Measurements from ENCODE around the gene MEIG1.
"Not testable (repeated sequence)": the region's sequence is repeated elsewhere in the genome, so short reads cannot be mapped to it uniquely, and the experiment has no call there.

Gene MEIG1

DNA sequence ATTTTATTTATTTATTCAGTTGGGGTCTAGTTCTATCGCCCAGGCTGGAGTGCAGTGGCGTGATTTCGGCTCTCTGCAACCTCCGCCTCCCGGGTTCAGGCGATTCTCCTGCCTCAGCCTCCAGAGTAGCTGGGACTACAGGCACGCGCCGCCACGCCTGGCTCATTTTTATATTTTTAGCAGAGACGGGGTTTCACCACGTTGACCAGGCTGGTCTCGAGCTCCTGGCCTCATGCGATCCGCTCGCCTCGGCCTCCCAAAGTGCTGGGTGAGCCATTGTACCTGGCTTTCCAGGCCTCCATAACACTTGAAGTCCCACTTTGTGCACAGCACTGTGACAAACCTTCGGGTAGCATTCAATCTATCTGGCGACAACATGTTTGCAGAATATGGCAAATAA, 4.3 kb upstream of the MEIG1 start:
- no peak for DNase-seq (ENCODE audit: low spot score)

DNA sequence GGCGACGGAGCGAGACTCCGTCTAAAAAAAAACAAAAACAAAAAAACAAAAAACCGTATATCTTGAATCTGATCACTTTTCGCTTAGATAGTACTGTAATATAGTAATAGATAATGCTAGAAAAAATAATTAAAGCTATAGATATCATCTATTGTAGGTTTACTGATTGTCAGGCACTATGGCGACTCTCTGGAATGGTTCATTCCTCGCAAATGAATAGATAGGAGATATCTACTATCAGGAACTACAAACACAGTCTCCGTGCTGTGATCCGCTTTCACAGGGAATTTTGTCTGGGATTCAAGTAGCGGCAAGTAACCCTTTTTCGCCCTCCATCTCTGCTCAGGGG, 342 bp upstream of the MEIG1 start:
- no peak for DNase-seq (ENCODE audit: low spot score)

- DNase-seq (ENCODE audit: low spot score): no peak
Observed at GRCh38 chr10:14967897-14968296, 8.7 kb downstream of the MEIG1 start.

DNA sequence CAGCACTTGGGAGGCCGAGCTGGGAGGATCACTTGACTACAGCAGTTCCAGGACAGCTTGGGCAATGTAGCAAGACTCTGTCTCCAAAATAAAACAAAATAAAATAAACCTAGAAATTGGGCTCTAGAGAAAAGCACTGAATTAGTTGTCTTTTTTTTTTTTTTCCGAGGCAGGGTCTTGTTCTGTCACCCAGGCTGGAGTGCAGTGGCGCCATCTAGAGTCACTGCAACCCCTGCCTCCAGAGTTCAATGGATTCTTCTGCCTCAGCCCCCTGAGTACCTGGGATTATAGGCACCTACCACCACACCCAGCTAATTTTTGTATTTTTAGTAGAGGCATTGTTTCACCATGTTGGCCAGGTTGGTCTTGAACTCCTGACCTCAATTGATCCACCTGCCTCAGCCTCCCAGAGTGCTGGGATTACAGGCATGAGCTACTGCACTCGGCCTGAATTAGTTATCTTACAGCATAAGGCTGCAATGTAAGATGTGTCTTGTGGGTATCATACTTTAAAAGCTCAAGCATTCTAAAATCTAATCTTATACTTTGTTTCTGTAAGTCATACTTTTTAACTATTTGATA, 12.8 kb downstream of the MEIG1 start:
- DNase-seq (ENCODE audit: low spot score): peak; percentile 70

DNA sequence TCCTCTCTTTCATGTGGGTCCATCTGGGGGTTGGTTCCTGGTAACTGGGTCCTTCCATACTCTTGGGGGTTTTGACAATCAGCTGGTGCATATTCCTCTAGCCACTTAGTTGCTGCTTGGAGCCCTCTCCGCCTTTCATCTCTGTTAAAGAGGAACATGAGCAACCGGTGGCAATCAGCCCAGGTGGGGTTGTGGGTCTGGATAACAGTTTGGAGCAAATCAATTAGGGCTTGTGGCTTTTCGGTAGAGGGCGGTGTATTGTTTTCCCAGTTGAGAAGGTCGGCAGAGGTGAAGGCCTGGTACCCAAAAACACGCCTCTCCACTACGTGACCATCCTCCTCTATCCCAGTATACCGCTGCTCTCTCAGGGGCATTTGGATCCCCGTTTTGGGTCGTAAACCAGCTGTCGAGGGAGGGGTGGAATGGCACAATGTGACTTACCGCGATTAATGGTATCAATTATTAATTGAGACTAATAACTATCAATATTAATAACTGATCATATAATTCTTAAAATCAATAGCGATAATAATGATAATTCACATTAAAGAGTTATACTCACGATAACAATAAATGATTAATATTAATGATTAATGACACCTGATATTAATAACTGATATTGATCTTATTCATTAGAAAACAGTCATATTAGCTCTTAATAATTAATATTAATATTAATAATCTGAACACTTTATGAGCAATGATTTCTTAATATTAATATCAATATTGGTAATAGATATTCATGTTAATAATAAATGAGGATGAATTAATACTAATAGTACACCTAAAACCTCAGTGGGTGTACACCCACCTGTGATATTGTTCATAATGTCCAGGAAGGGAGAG, 15.2 kb downstream of the MEIG1 start:
- DNase-seq (ENCODE audit: low spot score): not testable (repeated sequence)

- DNase-seq (ENCODE audit: low spot score): peak; percentile 26
Observed at GRCh38 chr10:14975672-14976273, 16.6 kb downstream of the MEIG1 start.

GRCh38 chr10:14982744-14983143, 23.6 kb downstream of the MEIG1 start:
- no peak for DNase-seq (ENCODE audit: low spot score)

- not testable (repeated sequence) for DNase-seq (ENCODE audit: low spot score)
Observed at GRCh38 chr10:14989552-14989951, 30.4 kb downstream of the MEIG1 start.

DNA sequence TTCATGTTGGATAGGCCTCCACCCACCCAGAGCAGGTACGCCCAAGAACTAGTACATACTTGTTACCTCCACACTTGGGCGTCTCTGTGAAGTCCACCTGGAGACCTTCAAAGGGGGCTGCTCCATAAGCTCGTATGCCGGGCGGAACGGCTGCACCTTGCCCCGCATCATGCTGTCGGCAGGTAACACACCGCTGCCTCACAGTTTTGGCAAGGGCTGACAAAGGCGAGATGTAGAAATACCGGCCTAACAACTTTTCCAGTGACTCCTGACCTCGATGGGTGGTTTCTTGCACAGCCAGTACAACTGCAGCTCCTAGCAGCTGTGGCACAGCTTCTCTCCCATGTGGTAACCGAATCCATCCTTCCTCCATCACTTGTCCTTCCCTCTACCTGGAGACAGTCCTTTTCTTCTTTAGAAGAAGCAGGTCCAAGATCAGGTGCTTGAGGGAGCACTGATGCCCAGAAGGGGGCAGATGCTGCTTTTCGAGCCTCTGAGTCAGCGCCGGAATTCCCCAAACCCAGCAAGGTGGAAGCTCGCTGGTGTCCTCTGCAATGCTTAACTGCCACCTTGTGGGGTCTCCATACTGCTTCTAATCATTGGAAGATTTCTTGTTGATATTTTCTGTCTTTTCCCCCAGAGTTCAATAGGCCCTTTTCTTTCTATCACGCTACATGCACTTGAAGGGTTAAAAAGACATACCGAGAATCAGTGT, 32.0 kb downstream of the MEIG1 start:
- DNase-seq (ENCODE audit: low spot score): peak; percentile 43

GRCh38 chr10:14992336-14992735, 33.1 kb downstream of the MEIG1 start:
- not testable (repeated sequence) for DNase-seq (ENCODE audit: low spot score)

DNA sequence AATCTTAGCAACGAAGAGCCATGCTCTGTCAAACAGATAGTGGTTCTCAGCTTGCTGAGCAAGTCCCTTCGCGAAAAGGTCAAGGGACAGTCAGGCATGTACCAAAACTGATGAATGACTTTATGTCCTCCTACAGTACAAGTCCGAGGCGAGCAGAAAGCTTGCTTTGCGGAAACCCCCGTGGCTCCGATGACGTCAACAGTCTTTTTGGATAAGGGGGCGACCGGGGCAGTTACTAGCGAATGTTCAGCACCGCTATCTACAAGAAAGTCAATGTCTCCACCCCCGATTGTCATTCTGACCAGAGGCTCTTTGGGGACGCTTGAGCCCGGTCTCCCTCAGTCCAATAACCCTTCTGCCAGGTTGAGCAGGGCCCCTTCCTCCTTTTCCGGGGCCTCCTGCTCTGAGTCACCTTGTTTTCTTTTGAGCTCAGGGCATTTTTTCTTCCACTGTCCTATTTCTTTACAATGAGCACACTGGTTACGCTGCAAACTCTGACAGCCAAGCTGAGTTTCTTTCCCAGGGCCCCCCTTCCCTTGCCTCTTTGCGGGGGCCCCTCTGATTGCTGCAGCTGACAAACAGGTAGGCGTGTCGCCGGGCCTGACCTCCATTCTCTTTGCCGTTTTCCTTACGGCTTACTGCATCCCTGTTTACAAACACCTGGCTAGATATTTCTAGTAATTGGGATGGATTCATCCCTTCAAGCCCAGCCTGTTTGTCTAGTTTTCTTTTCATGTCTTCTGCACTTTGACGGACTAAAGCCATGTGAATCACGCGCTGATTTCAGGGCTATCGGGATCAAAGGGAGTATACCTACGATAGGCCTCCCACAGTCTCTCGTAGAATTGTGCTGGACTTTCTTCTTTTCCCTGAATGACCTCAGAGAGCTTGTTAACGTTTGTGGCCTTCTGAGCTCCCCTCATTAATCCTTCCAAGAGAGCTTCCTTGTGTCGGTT, 34.6 kb downstream of the MEIG1 start:
- DNase-seq (ENCODE audit: low spot score): not testable (repeated sequence)

DNA sequence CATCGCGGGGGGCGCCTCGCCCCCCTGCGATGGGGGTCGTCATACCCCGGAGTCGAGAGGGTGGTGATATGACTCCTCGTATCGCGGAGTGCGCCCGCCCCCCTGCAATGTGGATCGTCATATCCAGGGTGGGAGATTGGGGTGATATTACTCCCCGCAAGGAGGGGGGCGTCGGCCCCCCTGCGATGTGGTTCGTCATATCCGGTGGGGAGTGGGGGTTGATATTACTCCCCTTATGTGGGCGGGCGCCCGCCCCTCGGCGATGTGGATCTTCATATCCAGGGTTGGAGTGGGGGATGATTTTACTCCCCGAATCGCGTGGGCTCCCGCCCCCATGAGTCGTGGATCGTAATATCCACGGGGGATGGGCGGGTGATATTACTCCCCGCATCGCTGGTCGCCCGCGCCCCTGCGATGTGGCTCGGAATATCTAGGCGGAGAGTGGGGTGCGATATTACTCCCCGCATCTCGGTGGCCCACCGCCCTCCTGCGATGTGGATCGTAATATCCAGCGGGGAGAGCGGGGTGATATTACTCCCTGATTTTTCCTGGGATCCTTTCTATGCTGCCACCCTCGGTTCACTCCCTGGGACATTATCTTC, 36.9 kb downstream of the MEIG1 start:
- no peak for DNase-seq (ENCODE audit: low spot score)

- not testable (repeated sequence) for DNase-seq (ENCODE audit: low spot score)
Observed at GRCh38 chr10:15013530-15013929, 54.3 kb downstream of the MEIG1 start.

DNA sequence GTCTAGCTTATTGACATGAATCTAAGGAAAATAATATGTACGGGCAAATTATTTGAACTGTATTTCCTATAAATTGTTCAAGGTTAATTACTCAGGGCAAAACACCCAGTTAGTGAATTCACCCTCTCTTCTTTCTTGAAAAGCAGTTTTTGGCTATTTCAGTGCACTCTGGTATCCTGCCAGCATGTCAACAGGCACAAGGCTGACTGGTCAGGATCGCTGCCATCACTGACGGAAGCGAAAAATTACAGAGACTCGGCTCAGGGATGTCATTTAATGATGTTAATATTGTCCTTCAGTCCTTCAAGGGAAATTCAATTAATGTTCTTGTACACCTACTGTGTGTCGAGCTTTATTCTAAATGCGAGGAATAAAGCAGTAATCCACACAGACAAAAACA, 56.3 kb downstream of the MEIG1 start:
- no peak for DNase-seq (ENCODE audit: low spot score)

- not testable (repeated sequence) for DNase-seq (ENCODE audit: low spot score)
Observed at GRCh38 chr10:15020966-15021365, 61.8 kb downstream of the MEIG1 start.
